CD4-positive, alpha-beta memory T cell (primary cell): Measurements from ENCODE around the gene NCF1. TPM values are rescaled to one million over a fixed set of nuclear protein-coding genes. Genes with fewer than 3 reads are reported as not detected.
"Not testable (repeated sequence)": the region's sequence is repeated elsewhere in the genome, so short reads cannot be mapped to it uniquely, and the experiment has no call there.

ENCODE experiments used
- CTCF ChIA-PET: fragments of 350-600 bp; sonication (Branson Sonifier 250); formaldehyde crosslinking; loops from one replicate; lab custom pipeline; 2021; ENCODE audit warnings: inconsistent platforms; ENCODE audit not compliant: partially characterized antibody; lab: Charles Lee
- POLR2A ChIA-PET: fragments of 350-600 bp; sonication (Branson Sonifier 250); formaldehyde crosslinking; loops from one replicate; lab custom pipeline; 2021; ENCODE audit not compliant: partially characterized antibody; lab: Charles Lee
- DNase-seq, 5 donors: peaks; one replicate each; pipeline versions ENCODE4 v3.0.0 to v3.0.0-alpha.2; 2020 to 2022; ENCODE audit warnings: mixed read lengths in 1 of 5
- H3K27ac ChIP-seq: one replicate; pipeline ENCODE4 v1.7.0; 2013; ENCODE audit warnings: low read depth, low read length
- H3K27me3 ChIP-seq: 2 replicates; pipeline ENCODE4 v1.7.0; 2013; ENCODE audit warnings: mild to moderate bottlenecking, low read length, moderate library complexity; ENCODE audit not compliant: insufficient read depth
- H3K36me3 ChIP-seq: 2 replicates; pipeline ENCODE4 v1.7.0; 2013; ENCODE audit warnings: mild to moderate bottlenecking, low read length, moderate library complexity; ENCODE audit not compliant: insufficient read depth
- H3K4me1 ChIP-seq: 2 replicates; pipeline ENCODE4 v1.7.0; 2013; ENCODE audit warnings: mild to moderate bottlenecking, low read length, moderate library complexity; ENCODE audit not compliant: insufficient read depth
- H3K4me3 ChIP-seq, 2 donors: one replicate each; pipeline ENCODE4 v1.7.0; 2013; ENCODE audit warnings: low read length in 2 of 2, mild to moderate bottlenecking in 1 of 2
- H3K9me3 ChIP-seq, 2 donors: one replicate each; pipeline ENCODE4 v1.7.0; 2013; ENCODE audit warnings: low read length in 2 of 2, control low read depth in 1 of 2; ENCODE audit not compliant: control insufficient read depth in 1 of 2
- H3K27ac Mint-ChIP-seq, 7 donors: one replicate each; pipeline ENCODE4 v1.8.0; 2020 to 2021; ENCODE audit warnings: mixed read lengths in 7 of 7, mild to moderate bottlenecking in 6 of 7, inconsistent platforms in 3 of 7, moderate library complexity in 3 of 7
- H3K27me3 Mint-ChIP-seq, 2 donors: one replicate each; pipeline ENCODE4 v1.8.0; 2020 to 2021; ENCODE audit warnings: mixed read lengths in 2 of 2
- H3K36me3 Mint-ChIP-seq, 2 donors: one replicate each; pipeline ENCODE4 v1.8.0; 2020 to 2021; ENCODE audit warnings: mixed read lengths in 2 of 2, inconsistent platforms in 1 of 2, mild to moderate bottlenecking in 1 of 2
- H3K4me1 Mint-ChIP-seq, 4 donors: one replicate each; pipeline ENCODE4 v1.8.0; 2020 to 2021; ENCODE audit warnings: mixed read lengths in 4 of 4, mild to moderate bottlenecking in 1 of 4
- H3K4me3 Mint-ChIP-seq, 8 donors: one replicate each; pipeline ENCODE4 v1.8.0; 2020 to 2021; ENCODE audit warnings: mixed read lengths in 8 of 8, mild to moderate bottlenecking in 7 of 8, moderate library complexity in 6 of 8, inconsistent platforms in 3 of 8
- H3K9me3 Mint-ChIP-seq, 8 donors: one replicate each; pipeline ENCODE4 v1.8.0; 2020 to 2021; ENCODE audit warnings: mixed read lengths in 8 of 8, mild to moderate bottlenecking in 5 of 8, inconsistent platforms in 3 of 8, moderate library complexity in 1 of 8
- intact Hi-C: fragments of 100-400 bp; cut with micrococcal nuclease; formaldehyde crosslinking; loops from one replicate; pipeline ENCODE4 v1.15.1; 2023
- polyA plus RNA-seq, 2 donors: library from polyadenylated mRNA; unstranded; fragments of 300-500 nt; fragmentation: Illumina TruSeq; gene quantifications; one replicate each; pipeline ENCODE4 v1.2.3, GENCODE V29; 2021
- total RNA-seq, 2 experiments: library from RNA; stranded (reverse); gene quantifications; one replicate each; pipeline ENCODE4 v1.2.3, GENCODE V29; 2021

The NCF1 gene
- total and polyA plus RNA-seq, 4 experiments from 2014 or later: 3.6 to 8.1 (median 5.9) TPM

DNA sequence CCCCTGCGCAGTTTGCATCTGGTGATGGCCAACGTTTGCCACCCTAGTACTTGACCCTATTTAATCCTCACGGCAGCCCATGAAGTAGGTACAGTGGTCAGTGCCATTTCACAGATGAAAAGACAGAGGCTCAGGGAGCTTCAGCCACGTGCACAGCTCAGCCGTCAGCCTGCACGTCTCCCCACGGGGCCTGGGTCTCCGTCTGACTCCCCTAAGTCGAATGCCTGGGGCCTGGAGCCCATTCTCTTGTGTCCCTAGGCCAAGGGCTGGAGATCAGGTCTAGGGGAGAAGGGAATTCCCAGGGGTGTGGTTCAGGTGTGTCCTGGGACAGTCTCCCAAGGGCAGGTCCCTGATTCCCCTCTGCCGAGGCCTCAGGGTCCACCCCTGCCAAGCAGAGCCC, 6.8 kb upstream of the NCF1 start:
- H3K4me3 ChIP-seq, H3K27ac ChIP-seq, H3K4me1 ChIP-seq, H3K27me3 Mint-ChIP-seq, CTCF ChIA-PET, H3K36me3 Mint-ChIP-seq, H3K9me3 Mint-ChIP-seq, H3K4me1 Mint-ChIP-seq, DNase-seq, H3K27me3 ChIP-seq, H3K36me3 ChIP-seq, H3K27ac Mint-ChIP-seq, H3K4me3 Mint-ChIP-seq, POLR2A ChIA-PET, H3K9me3 ChIP-seq, intact Hi-C loops: not testable (repeated sequence)

DNA sequence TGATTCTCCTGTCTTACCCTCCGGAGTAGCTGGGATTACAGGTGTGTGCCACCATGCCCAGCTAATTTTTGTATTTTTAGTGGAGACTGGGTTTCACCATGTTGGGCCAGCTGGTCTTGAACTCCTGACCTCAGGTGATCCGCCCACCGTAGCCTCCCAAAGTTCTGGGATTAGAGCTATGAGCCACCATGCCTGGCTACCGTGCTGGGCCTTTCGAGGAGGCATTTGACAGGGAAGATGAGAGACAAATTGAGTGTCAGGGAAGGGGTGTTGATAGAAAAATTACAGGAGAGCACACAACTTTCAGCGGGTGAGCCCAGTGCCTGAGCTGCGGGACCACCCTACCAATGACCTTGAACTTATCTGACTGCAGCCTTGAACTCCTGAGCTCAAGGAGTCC, 3.7 kb upstream of the NCF1 start:
- intact Hi-C loops, POLR2A ChIA-PET, H3K27me3 ChIP-seq, H3K36me3 ChIP-seq, H3K27ac ChIP-seq, H3K4me1 Mint-ChIP-seq, H3K27me3 Mint-ChIP-seq, CTCF ChIA-PET, DNase-seq, H3K4me3 ChIP-seq, H3K9me3 Mint-ChIP-seq, H3K36me3 Mint-ChIP-seq, H3K27ac Mint-ChIP-seq, H3K9me3 ChIP-seq, H3K4me1 ChIP-seq, H3K4me3 Mint-ChIP-seq: not testable (repeated sequence)

DNA sequence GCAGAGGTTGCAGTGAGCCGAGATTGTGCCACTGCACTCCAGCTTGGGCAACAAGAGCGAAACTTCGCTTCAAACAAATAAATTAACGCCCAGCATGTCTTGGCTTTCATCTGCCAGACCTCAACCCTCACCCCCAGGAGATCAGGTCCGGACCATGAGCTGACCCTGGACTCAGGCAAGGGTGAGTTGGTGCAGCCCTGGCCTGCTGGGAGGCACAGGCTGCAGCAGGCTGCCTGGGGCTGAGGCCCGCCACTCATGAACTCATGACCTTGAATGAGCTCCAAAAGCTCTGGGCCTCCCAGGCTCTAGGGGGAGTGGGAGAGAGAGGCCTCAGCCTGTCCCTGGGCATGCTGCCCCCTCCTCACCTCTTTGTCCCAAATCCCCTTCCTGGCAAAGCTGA, 1.7 kb upstream of the NCF1 start:
- H3K27me3 Mint-ChIP-seq, POLR2A ChIA-PET, H3K27me3 ChIP-seq, H3K9me3 ChIP-seq, H3K36me3 ChIP-seq, H3K27ac Mint-ChIP-seq, CTCF ChIA-PET, H3K4me3 ChIP-seq, H3K4me1 Mint-ChIP-seq, intact Hi-C loops, DNase-seq, H3K36me3 Mint-ChIP-seq, H3K4me1 ChIP-seq, H3K27ac ChIP-seq, H3K9me3 Mint-ChIP-seq, H3K4me3 Mint-ChIP-seq: not testable (repeated sequence)

DNA sequence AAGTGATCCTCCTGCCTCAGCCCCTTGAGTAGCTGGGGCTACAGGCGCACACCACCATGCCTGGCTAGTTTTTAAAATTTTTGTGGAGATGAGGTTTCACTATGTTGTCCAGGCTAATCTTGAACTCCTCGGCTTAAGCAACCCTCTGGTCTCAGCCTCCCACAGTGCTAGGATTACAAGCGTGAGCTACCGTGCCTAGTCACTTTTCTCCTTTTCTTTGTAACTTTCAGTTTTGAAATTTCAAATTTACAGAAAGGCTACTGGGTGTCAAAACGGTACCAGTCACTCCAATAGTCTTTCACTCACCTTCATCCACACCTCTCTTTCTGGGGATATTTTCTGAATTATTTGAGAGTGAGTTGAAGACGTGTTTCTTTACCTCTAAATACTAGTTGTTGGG, 1.3 kb downstream of the NCF1 start:
- H3K27me3 ChIP-seq, CTCF ChIA-PET, H3K9me3 ChIP-seq, H3K9me3 Mint-ChIP-seq, H3K36me3 ChIP-seq, H3K27ac Mint-ChIP-seq, intact Hi-C loops, H3K27me3 Mint-ChIP-seq, H3K4me1 ChIP-seq, DNase-seq, H3K4me1 Mint-ChIP-seq, H3K36me3 Mint-ChIP-seq, POLR2A ChIA-PET, H3K4me3 Mint-ChIP-seq, H3K27ac ChIP-seq, H3K4me3 ChIP-seq: not testable (repeated sequence)

DNA sequence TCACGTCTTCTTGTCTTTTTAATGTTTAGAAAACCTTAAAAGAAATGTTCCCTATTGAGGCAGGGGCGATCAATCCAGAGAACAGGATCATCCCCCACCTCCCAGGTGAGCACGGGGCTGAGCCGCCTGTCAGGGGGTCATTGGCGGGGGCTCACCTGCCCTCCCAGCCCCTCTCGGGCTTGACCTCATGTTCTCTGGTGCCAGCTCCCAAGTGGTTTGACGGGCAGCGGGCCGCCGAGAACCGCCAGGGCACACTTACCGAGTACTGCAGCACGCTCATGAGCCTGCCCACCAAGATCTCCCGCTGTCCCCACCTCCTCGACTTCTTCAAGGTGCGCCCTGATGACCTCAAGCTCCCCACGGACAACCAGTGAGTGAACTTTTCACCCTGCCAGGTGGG, 5.2 kb downstream of the NCF1 start:
- H3K27ac ChIP-seq, CTCF ChIA-PET, H3K4me3 ChIP-seq, H3K27me3 Mint-ChIP-seq, H3K9me3 Mint-ChIP-seq, H3K36me3 Mint-ChIP-seq, H3K36me3 ChIP-seq, intact Hi-C loops, H3K9me3 ChIP-seq, H3K4me3 Mint-ChIP-seq, DNase-seq, H3K27ac Mint-ChIP-seq, H3K4me1 ChIP-seq, H3K4me1 Mint-ChIP-seq, H3K27me3 ChIP-seq, POLR2A ChIA-PET: not testable (repeated sequence)

DNA sequence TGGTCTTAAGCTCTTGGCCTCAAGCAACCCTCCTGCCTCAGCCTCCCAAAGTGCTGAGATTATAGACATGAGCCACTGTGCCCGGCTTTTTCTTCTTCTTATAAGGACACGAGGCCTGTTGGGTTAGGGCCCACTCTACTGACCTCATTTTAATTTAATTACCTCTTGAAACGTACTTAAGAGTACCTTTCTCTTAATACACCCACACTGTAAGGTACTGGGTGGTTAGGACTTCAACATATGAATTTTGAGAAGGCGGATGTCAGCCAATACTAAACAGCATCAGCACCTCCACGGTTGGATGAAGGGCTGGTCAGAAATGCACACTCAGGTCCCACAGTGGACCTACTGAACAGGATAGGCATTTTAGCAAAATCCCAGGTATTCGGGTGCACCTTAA, 7.9 kb downstream of the NCF1 start:
- DNase-seq, H3K36me3 Mint-ChIP-seq, H3K4me3 ChIP-seq, H3K9me3 ChIP-seq, H3K36me3 ChIP-seq, POLR2A ChIA-PET, H3K27ac ChIP-seq, H3K27ac Mint-ChIP-seq, CTCF ChIA-PET, H3K9me3 Mint-ChIP-seq, H3K27me3 Mint-ChIP-seq, intact Hi-C loops, H3K4me1 Mint-ChIP-seq, H3K4me3 Mint-ChIP-seq, H3K27me3 ChIP-seq, H3K4me1 ChIP-seq: not testable (repeated sequence)

DNA sequence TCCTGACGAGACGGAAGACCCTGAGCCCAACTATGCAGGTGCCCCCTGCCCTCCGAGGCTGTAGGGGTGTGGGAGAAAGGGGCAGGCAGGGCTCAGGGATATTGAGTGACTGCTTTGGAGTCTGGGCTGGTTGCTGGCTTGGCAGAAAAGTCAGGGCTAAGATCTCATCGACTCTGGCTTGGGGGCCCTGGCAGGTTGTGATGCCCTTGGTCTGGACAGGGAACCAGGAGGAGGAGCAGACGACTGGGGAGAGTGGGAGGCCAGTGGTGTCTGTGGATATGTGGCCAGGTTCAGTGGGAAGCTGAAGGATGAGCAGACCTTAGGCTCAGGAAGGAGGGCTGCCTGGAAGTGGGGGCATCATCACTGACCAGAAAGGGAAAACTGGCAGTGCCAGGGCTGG, 9.8 kb downstream of the NCF1 start:
- H3K36me3 Mint-ChIP-seq, H3K27ac Mint-ChIP-seq, intact Hi-C loops, H3K4me3 ChIP-seq, CTCF ChIA-PET, H3K9me3 ChIP-seq, H3K36me3 ChIP-seq, H3K27ac ChIP-seq, DNase-seq, H3K4me1 ChIP-seq, H3K9me3 Mint-ChIP-seq, H3K27me3 ChIP-seq, H3K4me1 Mint-ChIP-seq, H3K4me3 Mint-ChIP-seq, POLR2A ChIA-PET, H3K27me3 Mint-ChIP-seq: not testable (repeated sequence)

DNA sequence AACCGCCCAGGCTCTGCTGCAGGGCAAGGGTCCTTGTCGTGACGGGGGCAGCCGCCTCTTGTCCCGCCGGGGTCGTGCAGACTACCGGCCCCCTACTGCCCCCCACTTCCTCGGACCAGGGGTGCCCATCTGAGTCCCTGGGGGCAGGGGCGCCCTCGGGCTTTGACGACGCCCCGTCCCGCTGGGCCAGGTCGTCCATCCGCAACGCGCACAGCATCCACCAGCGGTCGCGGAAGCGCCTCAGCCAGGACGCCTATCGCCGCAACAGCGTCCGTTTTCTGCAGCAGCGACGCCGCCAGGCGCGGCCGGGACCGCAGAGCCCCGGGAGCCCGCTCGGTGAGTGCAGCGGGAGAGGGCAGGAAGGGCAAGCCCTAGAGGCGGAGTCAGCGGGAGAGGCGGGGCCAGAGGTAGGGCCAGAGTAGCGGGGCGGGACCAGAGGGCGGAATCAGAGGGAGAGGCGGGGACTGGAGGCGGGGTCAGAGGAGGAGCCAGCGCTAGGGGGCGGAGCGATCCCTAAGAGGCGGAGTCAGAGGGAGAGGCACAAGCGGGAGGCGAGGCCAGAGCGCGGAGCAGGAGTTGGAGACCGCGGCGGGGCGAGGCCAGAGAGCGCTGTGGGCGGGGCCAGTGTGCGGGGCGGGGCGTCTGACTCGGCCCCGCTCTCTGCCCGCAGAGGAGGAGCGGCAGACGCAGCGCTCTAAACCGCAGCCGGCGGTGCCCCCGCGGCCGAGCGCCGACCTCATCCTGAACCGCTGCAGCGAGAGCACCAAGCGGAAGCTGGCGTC, 14.7 kb downstream of the NCF1 start:
- H3K36me3 Mint-ChIP-seq, H3K9me3 Mint-ChIP-seq, H3K4me1 ChIP-seq, H3K4me3 ChIP-seq, H3K27me3 ChIP-seq, POLR2A ChIA-PET, H3K9me3 ChIP-seq, H3K27ac ChIP-seq, H3K4me1 Mint-ChIP-seq, H3K27ac Mint-ChIP-seq, CTCF ChIA-PET, intact Hi-C loops, H3K36me3 ChIP-seq, H3K27me3 Mint-ChIP-seq: not testable (repeated sequence)
- DNase-seq: peak; percentile 96 to 100 (median 96)
- H3K4me3 Mint-ChIP-seq: peak overlapping the region in 5 of 8 donors; percentile 61 to 77 (median 74)
